ENCODE data around the gene KRTAP5-5.

DNA sequence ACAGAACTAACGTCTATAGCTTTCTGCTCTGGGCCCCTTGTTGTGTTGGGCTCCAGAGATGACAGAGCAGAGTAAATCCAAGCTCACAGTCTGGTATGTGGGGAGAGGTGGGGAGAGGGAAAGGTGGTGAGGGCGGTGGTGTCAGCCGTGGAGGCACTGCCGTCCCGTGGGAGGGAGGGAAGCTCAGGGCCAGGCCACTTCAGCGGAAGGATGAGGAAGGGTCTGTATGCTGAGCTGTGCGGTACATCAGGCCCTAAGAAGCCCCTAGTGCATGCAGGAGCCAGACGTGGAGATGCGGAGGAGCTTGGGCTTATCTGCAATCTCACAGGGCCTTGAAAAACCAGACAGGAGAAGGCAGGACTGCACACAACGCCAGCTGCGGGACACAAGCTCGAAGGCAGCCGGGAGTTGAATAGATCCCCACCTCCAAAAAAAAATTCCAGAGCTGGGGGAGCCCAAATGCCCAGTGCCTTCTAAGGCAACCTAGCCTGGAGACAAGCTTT, 1.5 kb downstream of the KRTAP5-5 start:
- no peak for TF ChIP-seq FOXP2 (optimal IDR thresholded peaks at IDR 0.05; ENCODE audit: control extremely low read depth, extremely low read length, insufficient read depth)
- no peak for TF ChIP-seq EZH2 (IDR thresholded peaks at IDR 0.05)

All from SK-N-MC (cell line).